ENCODE measurements around the gene OTUD5. TPM values are rescaled to one million over a fixed set of nuclear protein-coding genes. Genes with fewer than 3 reads are reported as not detected.

Gene OTUD5
- total and polyA plus RNA-seq, 2 of the 13 experiments (the other 11 are each of a cell fraction or from before 2014, with no cell fraction given) = 18.4 to 42.2 TPM

DNA sequence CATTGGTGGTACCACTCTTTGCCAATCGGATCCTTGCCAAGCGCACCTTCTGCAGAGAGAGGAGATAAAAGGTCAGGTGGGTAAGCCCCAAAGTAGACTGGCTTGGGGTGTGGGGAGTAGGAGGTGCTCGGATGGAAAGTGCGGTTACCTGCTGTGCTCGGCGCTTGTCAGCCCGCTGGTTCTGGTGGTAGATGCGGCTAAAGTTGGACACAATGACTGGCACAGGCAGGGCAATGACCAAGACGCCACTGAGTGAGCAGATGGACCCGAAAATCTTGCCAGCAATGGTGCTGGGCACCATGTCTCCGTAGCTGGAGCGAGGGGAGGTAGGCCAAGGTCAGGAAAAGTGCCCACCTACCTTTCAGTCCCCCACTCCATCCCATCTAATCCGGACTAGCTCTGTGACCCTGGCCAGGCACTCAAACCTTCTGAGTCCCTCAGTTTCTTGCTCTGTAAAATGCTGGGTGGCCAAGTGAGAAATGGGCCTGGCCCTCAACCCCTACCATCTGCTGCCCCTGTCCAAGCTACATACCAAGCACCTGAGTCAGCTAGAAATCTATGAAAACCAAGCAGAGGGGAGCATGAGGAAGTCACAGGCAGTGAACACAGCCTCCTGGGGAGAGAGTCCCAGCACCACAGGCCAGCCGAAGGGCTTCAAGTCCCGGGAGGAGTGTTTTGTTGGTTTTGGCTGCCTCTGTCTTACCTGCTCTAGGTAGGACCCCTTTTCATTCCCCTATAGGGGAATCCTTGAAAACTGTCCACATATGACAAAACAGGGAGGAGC lies 9.6 kb upstream of the OTUD5 start (continued):
- TF ChIP-seq, protein P1, sequence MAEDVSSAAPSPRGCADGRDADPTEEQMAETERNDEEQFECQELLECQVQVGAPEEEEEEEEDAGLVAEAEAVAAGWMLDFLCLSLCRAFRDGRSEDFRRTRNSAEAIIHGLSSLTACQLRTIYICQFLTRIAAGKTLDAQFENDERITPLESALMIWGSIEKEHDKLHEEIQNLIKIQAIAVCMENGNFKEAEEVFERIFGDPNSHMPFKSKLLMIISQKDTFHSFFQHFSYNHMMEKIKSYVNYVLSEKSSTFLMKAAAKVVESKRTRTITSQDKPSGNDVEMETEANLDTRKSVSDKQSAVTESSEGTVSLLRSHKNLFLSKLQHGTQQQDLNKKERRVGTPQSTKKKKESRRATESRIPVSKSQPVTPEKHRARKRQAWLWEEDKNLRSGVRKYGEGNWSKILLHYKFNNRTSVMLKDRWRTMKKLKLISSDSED (CRISPR knock-in tag; IDR thresholded peaks at IDR 0.05) = no peak
- TF ChIP-seq CENPT (CRISPR knock-in tag; IDR thresholded peaks at IDR 0.05; ENCODE audit: low read depth) (no peak), ZNF121 (CRISPR knock-in tag; IDR thresholded peaks at IDR 0.05) (no peak), HNRNPL (IDR thresholded peaks at IDR 0.05; ENCODE audit: low read depth, low read length) (no peak), ZNF12 (CRISPR knock-in tag; IDR thresholded peaks at IDR 0.05) (no peak), ARNTL (CRISPR knock-in tag; IDR thresholded peaks at IDR 0.05) (no peak)
- TF ChIP-seq, protein P2, sequence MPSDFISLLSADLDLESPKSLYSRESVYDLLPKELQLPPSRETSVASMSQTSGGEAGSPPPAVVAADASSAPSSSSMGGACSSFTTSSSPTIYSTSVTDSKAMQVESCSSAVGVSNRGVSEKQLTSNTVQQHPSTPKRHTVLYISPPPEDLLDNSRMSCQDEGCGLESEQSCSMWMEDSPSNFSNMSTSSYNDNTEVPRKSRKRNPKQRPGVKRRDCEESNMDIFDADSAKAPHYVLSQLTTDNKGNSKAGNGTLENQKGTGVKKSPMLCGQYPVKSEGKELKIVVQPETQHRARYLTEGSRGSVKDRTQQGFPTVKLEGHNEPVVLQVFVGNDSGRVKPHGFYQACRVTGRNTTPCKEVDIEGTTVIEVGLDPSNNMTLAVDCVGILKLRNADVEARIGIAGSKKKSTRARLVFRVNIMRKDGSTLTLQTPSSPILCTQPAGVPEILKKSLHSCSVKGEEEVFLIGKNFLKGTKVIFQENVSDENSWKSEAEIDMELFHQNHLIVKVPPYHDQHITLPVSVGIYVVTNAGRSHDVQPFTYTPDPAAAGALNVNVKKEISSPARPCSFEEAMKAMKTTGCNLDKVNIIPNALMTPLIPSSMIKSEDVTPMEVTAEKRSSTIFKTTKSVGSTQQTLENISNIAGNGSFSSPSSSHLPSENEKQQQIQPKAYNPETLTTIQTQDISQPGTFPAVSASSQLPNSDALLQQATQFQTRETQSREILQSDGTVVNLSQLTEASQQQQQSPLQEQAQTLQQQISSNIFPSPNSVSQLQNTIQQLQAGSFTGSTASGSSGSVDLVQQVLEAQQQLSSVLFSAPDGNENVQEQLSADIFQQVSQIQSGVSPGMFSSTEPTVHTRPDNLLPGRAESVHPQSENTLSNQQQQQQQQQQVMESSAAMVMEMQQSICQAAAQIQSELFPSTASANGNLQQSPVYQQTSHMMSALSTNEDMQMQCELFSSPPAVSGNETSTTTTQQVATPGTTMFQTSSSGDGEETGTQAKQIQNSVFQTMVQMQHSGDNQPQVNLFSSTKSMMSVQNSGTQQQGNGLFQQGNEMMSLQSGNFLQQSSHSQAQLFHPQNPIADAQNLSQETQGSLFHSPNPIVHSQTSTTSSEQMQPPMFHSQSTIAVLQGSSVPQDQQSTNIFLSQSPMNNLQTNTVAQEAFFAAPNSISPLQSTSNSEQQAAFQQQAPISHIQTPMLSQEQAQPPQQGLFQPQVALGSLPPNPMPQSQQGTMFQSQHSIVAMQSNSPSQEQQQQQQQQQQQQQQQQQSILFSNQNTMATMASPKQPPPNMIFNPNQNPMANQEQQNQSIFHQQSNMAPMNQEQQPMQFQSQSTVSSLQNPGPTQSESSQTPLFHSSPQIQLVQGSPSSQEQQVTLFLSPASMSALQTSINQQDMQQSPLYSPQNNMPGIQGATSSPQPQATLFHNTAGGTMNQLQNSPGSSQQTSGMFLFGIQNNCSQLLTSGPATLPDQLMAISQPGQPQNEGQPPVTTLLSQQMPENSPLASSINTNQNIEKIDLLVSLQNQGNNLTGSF (CRISPR knock-in tag; IDR thresholded peaks at IDR 0.05) = no peak
- TF ChIP-seq, protein P3, sequence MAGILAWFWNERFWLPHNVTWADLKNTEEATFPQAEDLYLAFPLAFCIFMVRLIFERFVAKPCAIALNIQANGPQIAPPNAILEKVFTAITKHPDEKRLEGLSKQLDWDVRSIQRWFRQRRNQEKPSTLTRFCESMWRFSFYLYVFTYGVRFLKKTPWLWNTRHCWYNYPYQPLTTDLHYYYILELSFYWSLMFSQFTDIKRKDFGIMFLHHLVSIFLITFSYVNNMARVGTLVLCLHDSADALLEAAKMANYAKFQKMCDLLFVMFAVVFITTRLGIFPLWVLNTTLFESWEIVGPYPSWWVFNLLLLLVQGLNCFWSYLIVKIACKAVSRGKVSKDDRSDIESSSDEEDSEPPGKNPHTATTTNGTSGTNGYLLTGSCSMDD (CRISPR knock-in tag; IDR thresholded peaks at IDR 0.05) = no peak
